ENCODE data around the gene CDPF1. TPM values are rescaled to one million over a fixed set of nuclear protein-coding genes. Genes with fewer than 3 reads are reported as not detected.

CDPF1 gene
- total RNA-seq, 1 experiment from 2014 or later, result 16.3 TPM

GRCh38 chr22:46267431-46268279 lies 17.6 kb upstream of the CDPF1 start, which contains the start of gene TTC38:
TSS of gene TTC38 (plus strand) at chr22:46268008. CDS start at chr22:46268040, 32 bp downstream.
- Histone ChIP-seq H3K9me3 (ENCODE audit: control insufficient read depth in 1 of 2, insufficient read depth in 1 of 2, low read depth in 1 of 2, low read length in 2 of 2) (no peaks in the 10 kb centered on the region), H3K36me3 (ENCODE audit: control insufficient read depth in 1 of 2, insufficient read depth in 2 of 2, low read length in 2 of 2) (peaks cover 0 to 5% of the 10 kb centered on the region in 2 experiments; a peak in 1 of 4 replicates), H3K27ac (ENCODE audit: low read depth, low read length) (peak within 1 kb of the TSS; percentile 69), H3K4me2 (ENCODE audit: low read length) (peak within 1 kb of the TSS; percentile 81), H3K4me1 (ENCODE audit: control insufficient read depth in 1 of 2, insufficient read depth in 2 of 2, low read length in 2 of 2) (peaks cover 8 to 25% of the 10 kb centered on the region in 2 experiments), H4K20me1 (ENCODE audit: insufficient read depth) (no peaks in the 10 kb centered on the region), H2AFZ (ENCODE audit: low read depth, low read length, poor library complexity, severe bottlenecking) (peak within 1 kb of the TSS; percentile 34), H3K79me2 (ENCODE audit: insufficient read depth, low read length) (peaks cover 4% of the 10 kb centered on the region; the same call in 1 of the 2 replicates), H3K4me3 (replicated peaks in 1 of 2; ENCODE audit: low read depth in 1 of 2, low read length in 2 of 2) (peak within 1 kb of the TSS; percentile 89 to 98), H3K9ac (ENCODE audit: low read length) (peak within 1 kb of the TSS; percentile 87), H3K9me2 (ENCODE audit: insufficient read depth) (no peaks in the 10 kb centered on the region), H3K27me3 (ENCODE audit: insufficient read depth, low read length) (no peaks in the 10 kb centered on the region)
- intact Hi-C loops (cut with micrococcal nuclease), result no loop called here
- ChIA-PET POLR2A (interaction anchor here (0.7 to 1.6 kb wide), 6 partner anchors 8 to 44 kb away, joined by 3 to 9 read pairs (median 4); partner anchors contain the start of gene CDPF1), RAD21 (ENCODE audit: low non-redundant PET in 1 of 2, low total read pairs in 2 of 2, uncharacterized antibody in 2 of 2, unreplicated experiment in 2 of 2) (interaction anchor here (0.6 to 1.2 kb wide), 2 partner anchors 19 to 108 kb away, joined by 5 to 6 read pairs; no protein-coding TSS in a partner anchor), CTCF (no interaction called here)
- no TSS peak for BruUV-seq (replicated peaks)
- ATAC-seq, result peak; percentile 96
- DNase-seq (ENCODE audit: low read depth, low spot score), result peak; percentile 75
- TF ChIP-seq ELF1 (IDR thresholded peaks at IDR 0.05; ENCODE audit: borderline replicate concordance, low read depth), result no peak
- TF ChIP-seq RAD21 (IDR thresholded peaks at IDR 0.05; ENCODE audit: low read depth), result no peak
- no peak for TF ChIP-seq FOSL1 (IDR thresholded peaks at IDR 0.05; ENCODE audit: low read depth)
- peak; percentile 72 for TF ChIP-seq ZFX (IDR thresholded peaks at IDR 0.05)
- TF ChIP-seq POLR2A (IDR thresholded peaks at IDR 0.05; ENCODE audit: borderline replicate concordance, extremely low read depth, insufficient read depth, insufficient read length), result peak; percentile 80
- no peak for TF ChIP-seq CEBPB (IDR thresholded peaks at IDR 0.05; ENCODE audit: low read depth)
- TF ChIP-seq ATF3 (IDR thresholded peaks at IDR 0.05), result no peak
- TF ChIP-seq SRF (IDR thresholded peaks at IDR 0.05; ENCODE audit: low read depth), result no peak
- TF ChIP-seq CTCF (IDR thresholded peaks at IDR 0.05 in 2 of 3, conservative IDR thresholded peaks at IDR 0.05 in 1 of 3; ENCODE audit: borderline replicate concordance in 1 of 3, insufficient read depth in 1 of 3, low read depth in 2 of 3, low read length in 2 of 3), result no peak
- TF ChIP-seq REST (IDR thresholded peaks at IDR 0.05; ENCODE audit: low read depth), result no peak
- peak; percentile 83 for TF ChIP-seq SIN3A (IDR thresholded peaks at IDR 0.05; ENCODE audit: low read depth)
- no peak for TF ChIP-seq JUND (IDR thresholded peaks at IDR 0.05)
- TF ChIP-seq ZBTB33 (IDR thresholded peaks at IDR 0.05; ENCODE audit: extremely low read depth, insufficient replicate concordance, low read length), result no peak
- peak; percentile 86 for TF ChIP-seq YY1 (IDR thresholded peaks at IDR 0.05; ENCODE audit: extremely low read depth, insufficient replicate concordance, low read depth, low read length)
- no peak for TF ChIP-seq ZNF274 (IDR thresholded peaks at IDR 0.05; ENCODE audit: low read depth, low read length)
- TF ChIP-seq MAX (IDR thresholded peaks at IDR 0.05), result peak; percentile 40; the same call in 1 of the 2 replicates
- no peak for TF ChIP-seq EZH2phosphoT487 (IDR thresholded peaks at IDR 0.05; ENCODE audit: borderline replicate concordance)
- peak; percentile 94 for TF ChIP-seq TCF7L2 (IDR thresholded peaks at IDR 0.05; ENCODE audit: borderline replicate concordance, extremely low read depth, insufficient read depth, insufficient read length)

Measured in HCT116 (cell line).